Astrocyte (in vitro differentiated cells and primary cell): ENCODE data around the gene HOGA1. TPM values are rescaled to one million over a fixed set of nuclear protein-coding genes. Genes with fewer than 3 reads are reported as not detected.

Experiments used
- DNase-seq: peaks from one replicate; pipeline ENCODE4 v3.0.0-alpha.2; 2010; ENCODE audit warnings: low read depth
- FAIRE-seq: peaks from 2 replicates; lab custom pipeline; 2011; peaks lifted over from hg19 to GRCh38; lab: Jason Lieb, UNC
- H2AFZ ChIP-seq: 2 replicates; pipeline ENCODE4 v1.6.0; 2012; ENCODE audit warnings: low read depth, low read length, inconsistent platforms
- H3K27ac ChIP-seq: 2 replicates; pipeline ENCODE4 v1.5.1; 2011; ENCODE audit warnings: low read depth, low read length, inconsistent platforms
- H3K27me3 ChIP-seq: 2 replicates; pipeline ENCODE4 v1.6.0; 2011; ENCODE audit warnings: low read length, inconsistent platforms; ENCODE audit not compliant: insufficient read depth
- H3K36me3 ChIP-seq: 2 replicates; pipeline ENCODE4 v1.5.1; 2011; ENCODE audit warnings: low read length, inconsistent platforms; ENCODE audit not compliant: insufficient read depth
- H3K4me1 ChIP-seq: 2 replicates; pipeline ENCODE4 v1.5.1; 2011; ENCODE audit warnings: low read length, inconsistent platforms; ENCODE audit not compliant: insufficient read depth
- H3K4me2 ChIP-seq: 2 replicates; pipeline ENCODE4 v1.6.0; 2012; ENCODE audit warnings: low read length, inconsistent platforms
- H3K4me3 ChIP-seq: 2 replicates; pipeline ENCODE4 v1.5.1; 2011; ENCODE audit warnings: low read depth, mild to moderate bottlenecking, low read length, inconsistent platforms; ENCODE audit not compliant: insufficient read depth
- H3K79me2 ChIP-seq: 2 replicates; pipeline ENCODE4 v1.6.0; 2012; ENCODE audit warnings: mild to moderate bottlenecking, low read length, inconsistent platforms; ENCODE audit not compliant: insufficient read depth
- H3K9ac ChIP-seq: 2 replicates; pipeline ENCODE4 v1.6.0; 2012; ENCODE audit warnings: mild to moderate bottlenecking, low read length, inconsistent platforms
- H3K9me3 ChIP-seq: 2 replicates; pipeline ENCODE4 v1.5.1; 2012; ENCODE audit warnings: low read depth, mild to moderate bottlenecking, low read length, inconsistent platforms; ENCODE audit not compliant: insufficient read depth
- H4K20me1 ChIP-seq: 2 replicates; pipeline ENCODE4 v1.6.0; 2012; ENCODE audit warnings: low read length, inconsistent platforms; ENCODE audit not compliant: insufficient read depth
- H3K27ac Mint-ChIP-seq: one replicate; pipeline ENCODE4 v1.8.0; 2021; ENCODE audit warnings: mild to moderate bottlenecking, mixed read lengths; ENCODE audit not compliant: unreplicated experiment
- H3K27me3 Mint-ChIP-seq: one replicate; pipeline ENCODE4 v1.8.0; 2021; ENCODE audit warnings: low read depth, mixed read lengths; ENCODE audit not compliant: unreplicated experiment
- H3K36me3 Mint-ChIP-seq: one replicate; pipeline ENCODE4 v1.8.0; 2021; ENCODE audit warnings: low read depth, mixed read lengths; ENCODE audit not compliant: unreplicated experiment
- H3K4me1 Mint-ChIP-seq: one replicate; pipeline ENCODE4 v1.8.0; 2021; ENCODE audit warnings: low read depth, mixed read lengths; ENCODE audit not compliant: unreplicated experiment
- H3K4me3 Mint-ChIP-seq: one replicate; pipeline ENCODE4 v1.8.0; 2021; ENCODE audit warnings: mild to moderate bottlenecking, moderate library complexity, mixed read lengths; ENCODE audit not compliant: unreplicated experiment
- H3K9me3 Mint-ChIP-seq: one replicate; pipeline ENCODE4 v1.8.0; 2021; ENCODE audit warnings: mild to moderate bottlenecking, mixed read lengths; ENCODE audit not compliant: unreplicated experiment
- CTCF ChIP-seq: IDR thresholded peaks from 2 replicates; pipeline ENCODE4 v1.5.1; 2011; ENCODE audit warnings: low read depth, mild to moderate bottlenecking, inconsistent platforms, low read length, moderate library complexity; ENCODE audit not compliant: insufficient read depth
- EZH2 ChIP-seq: IDR thresholded peaks from 2 replicates; pipeline ENCODE4 v1.6.1; 2012; ENCODE audit warnings: mild to moderate bottlenecking, low read length, inconsistent platforms; ENCODE audit not compliant: insufficient read depth
- total RNA-seq: library from RNA; stranded (reverse); gene quantifications from 2 replicates; pipeline ENCODE4 v1.2.1, GENCODE V29; 2021

HOGA1 gene
- total RNA-seq, 1 donor from 2014 or later: 0.23 TPM

GRCh38 chr10:97584798-97585438, 729 bp downstream of the HOGA1 start:
- Histone ChIP-seq H3K9me3 (no peaks in the 10 kb centered on the region), H3K36me3 (no peaks in the 10 kb centered on the region), H3K9ac (no peak overlapping the region), H3K27ac (no peak overlapping the region), H2AFZ (no peak overlapping the region), H3K4me2 (no peak overlapping the region), H3K79me2 (no peaks in the 10 kb centered on the region), H4K20me1 (no peaks in the 10 kb centered on the region), H3K4me1 (no peaks in the 10 kb centered on the region), H3K4me3 (no peak overlapping the region), H3K27me3 (no peaks in the 10 kb centered on the region)
- H3K27me3 Mint-ChIP-seq: no peaks in the 10 kb centered on the region
- TF ChIP-seq EZH2: no peak
- TF ChIP-seq CTCF: no peak
- peaks cover 2% of the 10 kb centered on the region for H3K4me1 Mint-ChIP-seq
- H3K27ac Mint-ChIP-seq: no peak overlapping the region
- no peak overlapping the region for H3K4me3 Mint-ChIP-seq
- H3K9me3 Mint-ChIP-seq: no peaks in the 10 kb centered on the region
- DNase-seq: no peak
- no peak for FAIRE-seq
- peaks cover 4% of the 10 kb centered on the region for H3K36me3 Mint-ChIP-seq

- H4K20me1 ChIP-seq: no peaks in the 10 kb centered on the region
- FAIRE-seq (no peak), DNase-seq (no peak)
- H3K4me2 ChIP-seq: no peak overlapping the region
- no peaks in the 10 kb centered on the region for H3K79me2 ChIP-seq
- H3K27ac Mint-ChIP-seq: no peak overlapping the region
- no peak for TF ChIP-seq CTCF
- no peak for TF ChIP-seq EZH2
- peaks cover 4% of the 10 kb centered on the region for H3K36me3 Mint-ChIP-seq
- H3K9me3 Mint-ChIP-seq: no peaks in the 10 kb centered on the region
- no peak overlapping the region for H3K4me3 Mint-ChIP-seq
- H2AFZ ChIP-seq: no peak overlapping the region
- H3K4me1 ChIP-seq: no peaks in the 10 kb centered on the region
- no peaks in the 10 kb centered on the region for H3K27me3 ChIP-seq
- H3K27me3 Mint-ChIP-seq: no peaks in the 10 kb centered on the region
- peaks cover 2% of the 10 kb centered on the region for H3K4me1 Mint-ChIP-seq
- no peak overlapping the region for H3K4me3 ChIP-seq
- no peak overlapping the region for H3K27ac ChIP-seq
- no peaks in the 10 kb centered on the region for H3K9me3 ChIP-seq
- H3K36me3 ChIP-seq: no peaks in the 10 kb centered on the region
- no peak overlapping the region for H3K9ac ChIP-seq
These were observed 1.2 kb downstream of the HOGA1 start for GRCh38 chr10:97585439-97585811.

GRCh38 chr10:97587183-97587582, 3.0 kb downstream of the HOGA1 start:
- no peak overlapping the region for H3K4me3 Mint-ChIP-seq
- peaks cover 1% of the 10 kb centered on the region for H3K36me3 Mint-ChIP-seq
- Histone ChIP-seq H2AFZ (no peak overlapping the region), H4K20me1 (no peaks in the 10 kb centered on the region), H3K9me3 (no peaks in the 10 kb centered on the region), H3K27ac (no peak overlapping the region), H3K9ac (no peak overlapping the region), H3K4me3 (no peak overlapping the region), H3K79me2 (no peaks in the 10 kb centered on the region), H3K4me1 (no peaks in the 10 kb centered on the region), H3K36me3 (no peaks in the 10 kb centered on the region), H3K27me3 (no peaks in the 10 kb centered on the region), H3K4me2 (no peak overlapping the region)
- FAIRE-seq (no peak), DNase-seq (no peak)
- no peaks in the 10 kb centered on the region for H3K27me3 Mint-ChIP-seq
- H3K9me3 Mint-ChIP-seq: no peaks in the 10 kb centered on the region
- H3K27ac Mint-ChIP-seq: no peak overlapping the region
- TF ChIP-seq EZH2 (no peak), CTCF (no peak)
- peaks cover 2% of the 10 kb centered on the region for H3K4me1 Mint-ChIP-seq
